Measurements from ENCODE around the gene C1orf198. TPM values are rescaled to one million over a fixed set of nuclear protein-coding genes. Genes with fewer than 3 reads are reported as not detected.

C1orf198 gene
- total RNA-seq, 1 donor from 2014 or later = 73.9 TPM

- intact Hi-C loops (cut with DNase I) = loop anchor here (5.0 kb wide), 2 partner anchors 58 to 112 kb away; partner anchors contain the start of genes ARV1 and TTC13
- peak; percentile 70 for DNase-seq (ENCODE audit: low spot score)
These were observed 3.1 kb downstream of the C1orf198 start for GRCh38 chr1:230865062-230865817.

GRCh38 chr1:230864441-230864840, 3.9 kb downstream of the C1orf198 start:
- peak; percentile 67 for DNase-seq (ENCODE audit: low spot score)
- intact Hi-C loops (cut with DNase I) = no loop called here

GRCh38 chr1:230863449-230863848, 4.9 kb downstream of the C1orf198 start:
- intact Hi-C loops (cut with DNase I) = loop anchor here (2.0 kb wide), 1 partner anchor 15 kb away; no protein-coding TSS in a partner anchor
- DNase-seq (ENCODE audit: low spot score) = peak; percentile 71

GRCh38 chr1:230861970-230862595, 6.2 kb downstream of the C1orf198 start:
- DNase-seq (ENCODE audit: low spot score) = peak; percentile 74
- intact Hi-C loops (cut with DNase I) = loop anchor here (2.0 kb wide), 1 partner anchor 13 kb away; no protein-coding TSS in a partner anchor

- intact Hi-C loops (cut with DNase I) = no loop called here
- peak; percentile 41 for DNase-seq (ENCODE audit: low spot score)
These were observed 6.8 kb downstream of the C1orf198 start for GRCh38 chr1:230861489-230861888.

- no peak for DNase-seq (ENCODE audit: low spot score)
- intact Hi-C loops (cut with DNase I) = no loop called here
These were observed 7.5 kb downstream of the C1orf198 start for GRCh38 chr1:230860617-230861384.

- intact Hi-C loops (cut with DNase I) = no loop called here
- no peak for DNase-seq (ENCODE audit: low spot score)
These were observed 9.2 kb downstream of the C1orf198 start for GRCh38 chr1:230858918-230859729.

GRCh38 chr1:230858236-230858820, 10.0 kb downstream of the C1orf198 start:
- DNase-seq (ENCODE audit: low spot score) = no peak
- intact Hi-C loops (cut with DNase I) = no loop called here

GRCh38 chr1:230857822-230858221, 10.5 kb downstream of the C1orf198 start:
- intact Hi-C loops (cut with DNase I) = no loop called here
- DNase-seq (ENCODE audit: low spot score) = no peak

- intact Hi-C loops (cut with DNase I) = no loop called here
- DNase-seq (ENCODE audit: low spot score) = no peak
These were observed 11.2 kb downstream of the C1orf198 start for GRCh38 chr1:230857077-230857476.

- DNase-seq (ENCODE audit: low spot score) = no peak
- intact Hi-C loops (cut with DNase I) = no loop called here
These were observed 12.4 kb downstream of the C1orf198 start for GRCh38 chr1:230855886-230856285.

- intact Hi-C loops (cut with DNase I) = no loop called here
- DNase-seq (ENCODE audit: low spot score) = no peak
These were observed 13.9 kb downstream of the C1orf198 start for GRCh38 chr1:230854423-230854822.

- intact Hi-C loops (cut with DNase I) = no loop called here
These were observed 14.6 kb downstream of the C1orf198 start for GRCh38 chr1:230853731-230854130.

GRCh38 chr1:230852959-230853358, 15.4 kb downstream of the C1orf198 start:
- DNase-seq (ENCODE audit: low spot score) = no peak
- intact Hi-C loops (cut with DNase I) = no loop called here

More at GRCh38 chr1:230853731-230854130, 14.6 kb downstream of the C1orf198 start:
- no peak for DNase-seq (ENCODE audit: low spot score)

- intact Hi-C loops (cut with DNase I) = no loop called here
- DNase-seq (ENCODE audit: low spot score) = no peak
These were observed 17.0 kb downstream of the C1orf198 start for GRCh38 chr1:230851291-230851691.

- intact Hi-C loops (cut with DNase I) = no loop called here
- no peak for DNase-seq (ENCODE audit: low spot score)
These were observed 17.8 kb downstream of the C1orf198 start for GRCh38 chr1:230850547-230850946.

- intact Hi-C loops (cut with DNase I) = loop anchor here (2.0 kb wide), 2 partner anchors 13 to 27 kb away; no protein-coding TSS in a partner anchor
- peak; percentile 86 for DNase-seq (ENCODE audit: low spot score)
These were observed 18.7 kb downstream of the C1orf198 start for GRCh38 chr1:230849451-230850224.

GRCh38 chr1:230848235-230848634, 20.1 kb downstream of the C1orf198 start:
- intact Hi-C loops (cut with DNase I) = loop anchor here (2.0 kb wide), 2 partner anchors 15 to 25 kb away; no protein-coding TSS in a partner anchor
- DNase-seq (ENCODE audit: low spot score) = no peak
